CD4-positive, alpha-beta T cell treated with Interleukin-15 for 1 hour (primary cell): ENCODE results near the gene HOXD4.

Source experiments
- DNase-seq: peaks from one replicate; pipeline ENCODE4 v3.0.0-alpha.2; 2020

HOXD4 gene

GRCh38 chr2:176193048-176193447 is 41.7 kb downstream of the HOXD4 start:
- no peak for DNase-seq

- no peak for DNase-seq
Observed at GRCh38 chr2:176199902-176200301, 48.6 kb downstream of the HOXD4 start.

- DNase-seq: no peak
Observed at GRCh38 chr2:176200971-176201370, 49.6 kb downstream of the HOXD4 start.

- no peak for DNase-seq
Observed at GRCh38 chr2:176202491-176202890, 51.1 kb downstream of the HOXD4 start.
